Measurements from ENCODE around the gene CYCS. TPM values are rescaled to one million over a fixed set of nuclear protein-coding genes. Genes with fewer than 3 reads are reported as not detected.

Gene CYCS
- total and polyA plus RNA-seq, 2 of the 8 experiments (the other 6 are each of a cell fraction or from before 2014, with no cell fraction given), result 48.6 to 229 TPM

- WGBS, 2 experiments (ENCODE audit: extremely low coverage in 1 of 2, insufficient coverage in 1 of 2, insufficient read length in 1 of 2, insufficient replicate concordance in 2 of 2, low coverage in 1 of 2, low lambda C conversion rate in 2 of 2, missing lambda C conversion rate in 1 of 2), result 3% methylated on average over 18 of the region's 32 CpGs; no CpG with 5 or more reads in 1 of the 2 experiments
- Histone ChIP-seq H2BK5ac (ENCODE audit: low read depth, low read length) (peak overlapping the region; percentile 91), H2BK120ac (replicated peaks; ENCODE audit: low read depth, low read length) (no peak overlapping the region), H2BK20ac (ENCODE audit: low read length) (no peak overlapping the region), H4K5ac (ENCODE audit: insufficient read length, low read depth, low read length) (peak overlapping the region; percentile 70), H3K27ac (ENCODE audit: low read depth, low read length) (peak overlapping the region; percentile 86), H2BK12ac (ENCODE audit: low read depth, low read length) (peak overlapping the region; percentile 60; the same call in 1 of the 2 replicates), H4K8ac (ENCODE audit: extremely low read depth, insufficient read depth, low read length) (peak overlapping the region; percentile 91; the same call in 1 of the 2 replicates), H3K79me1 (ENCODE audit: low read depth, low read length) (no peaks in the 10 kb centered on the region), H4K20me1 (replicated peaks in 1 of 2; ENCODE audit: control insufficient read depth in 1 of 2, insufficient read depth in 2 of 2, low read length in 2 of 2) (peaks cover 2 to 3% of the 10 kb centered on the region in 2 experiments), H4K91ac (replicated peaks; ENCODE audit: insufficient read length, low read length) (peak overlapping the region; percentile 14), H3K9me3 (ENCODE audit: insufficient read depth in 2 of 2, low read depth in 1 of 2, low read length in 1 of 2) (no peaks in the 10 kb centered on the region), H3K4me1 (replicated peaks in 1 of 4; ENCODE audit: control insufficient read depth in 3 of 4, insufficient read depth in 4 of 4, low read length in 3 of 4) (no peaks in the 10 kb centered on the region), H2AFZ (ENCODE audit: low read length) (no peak overlapping the region), H3K23ac (ENCODE audit: insufficient read length) (no peak overlapping the region), H3K4ac (replicated peaks; ENCODE audit: insufficient read length, low read depth, low read length) (peak overlapping the region; percentile 10), H2AK5ac (ENCODE audit: low read depth, low read length) (peak overlapping the region; percentile 68; the same call in 1 of the 2 replicates), H3K4me3 (ENCODE audit: extremely low read depth in 1 of 4, insufficient read depth in 2 of 4, low read depth in 3 of 4, low read length in 4 of 4) (peak overlapping the region; percentile 84 to 100 (median 98)), H3K27me3 (replicated peaks in 1 of 4; ENCODE audit: control insufficient read depth in 3 of 4, extremely low read depth in 1 of 4, insufficient read depth in 3 of 4, low read length in 3 of 4) (no peaks in the 10 kb centered on the region), H3K9ac (replicated peaks in 1 of 4; ENCODE audit: extremely low read depth in 1 of 4, low read depth in 3 of 4, low read length in 3 of 4) (peak overlapping the region; percentile 84 to 97 (median 90)), H3K18ac (ENCODE audit: extremely low read depth, low read length) (peak overlapping the region; percentile 62), H3K23me2 (ENCODE audit: low read depth, low read length) (peaks cover 5% of the 10 kb centered on the region), H3K4me2 (ENCODE audit: insufficient read depth in 1 of 2, low read depth in 2 of 2, low read length in 2 of 2) (peak overlapping the region; percentile 80 to 85), H2BK15ac (ENCODE audit: low read length) (0 out of 2 replicates have a peak overlapping the region, but pooled peaks have one; percentile 46), H3K79me2 (ENCODE audit: control insufficient read depth in 1 of 2, insufficient read depth in 2 of 2, low read length in 2 of 2) (peaks cover 8 to 29% of the 10 kb centered on the region in 2 experiments), H3K56ac (replicated peaks; ENCODE audit: insufficient read length, low read depth, low read length) (peak overlapping the region; percentile 35), H3K36me3 (ENCODE audit: control insufficient read depth in 2 of 4, insufficient read depth in 4 of 4, low read length in 3 of 4) (peaks cover 8 to 36% (median 25%) of the 10 kb centered on the region in 4 experiments), H3K14ac (ENCODE audit: insufficient read length) (no peak overlapping the region)
- DNase-seq (ENCODE audit: low read depth in 1 of 2, low spot score in 2 of 2) (no peak), FAIRE-seq (no peak)
- ChIA-PET POLR2A (ENCODE audit: partially characterized antibody) (interaction anchor here (0.6 to 6.0 kb wide), 32 partner anchors 10 to 683 kb away, joined by 3 to 89 read pairs (median 4); partner anchors contain the start of genes NPVF and OSBPL3), CTCF (ENCODE audit: partially characterized antibody) (interaction anchor here (0.6 to 1.6 kb wide), 6 partner anchors 23 to 304 kb away, joined by 3 to 6 read pairs (median 3); a partner anchor contains a TSS)
- TF ChIP-seq TAF7 (optimal IDR thresholded peaks at IDR 0.05; ENCODE audit: borderline replicate concordance, low read depth, low read length) (peak; percentile 22), SIRT6 (IDR thresholded peaks at IDR 0.05; ENCODE audit: low read length) (no peak), ASH2L (IDR thresholded peaks at IDR 0.05; ENCODE audit: low read length) (peak; percentile 9), POU5F1 (IDR thresholded peaks at IDR 0.05; ENCODE audit: low read depth, low read length) (no peak), HDAC2 (IDR thresholded peaks at IDR 0.05; ENCODE audit: borderline replicate concordance in 1 of 2, low read depth in 2 of 2, low read length in 2 of 2) (0 out of 4 replicates have a peak, but pooled peaks of 1 of the 2 experiments have one; percentile 55), BRCA1 (IDR thresholded peaks at IDR 0.05; ENCODE audit: low read depth, low read length) (no peak), KDM4A (IDR thresholded peaks at IDR 0.05; ENCODE audit: low read depth, low read length, severe bottlenecking) (peak; percentile 11), ATF3 (IDR thresholded peaks at IDR 0.05; ENCODE audit: insufficient read depth, low read depth, low read length) (no peak), SIX5 (IDR thresholded peaks at IDR 0.05; ENCODE audit: low read depth, low read length) (no peak), SIN3A (conservative IDR thresholded peaks at IDR 0.05 in 1 of 2, IDR thresholded peaks at IDR 0.05 in 1 of 2; ENCODE audit: low read depth in 1 of 2, low read length in 2 of 2) (no peak)
Observed at GRCh38 chr7:25124465-25125136, 459 bp downstream of the CYCS start.
